GM12801 (cell line): ENCODE measurements around the gene MYBPC2.

Experiments used
- TF ChIP-seq, protein P1 (sequence below): IDR thresholded peaks from one replicate; pipeline ENCODE4 v1.5.1; 2011; ENCODE audit warnings: control low read depth; ENCODE audit not compliant: insufficient read length; ENCODE audit errors: extremely low read depth

MYBPC2 gene

DNA sequence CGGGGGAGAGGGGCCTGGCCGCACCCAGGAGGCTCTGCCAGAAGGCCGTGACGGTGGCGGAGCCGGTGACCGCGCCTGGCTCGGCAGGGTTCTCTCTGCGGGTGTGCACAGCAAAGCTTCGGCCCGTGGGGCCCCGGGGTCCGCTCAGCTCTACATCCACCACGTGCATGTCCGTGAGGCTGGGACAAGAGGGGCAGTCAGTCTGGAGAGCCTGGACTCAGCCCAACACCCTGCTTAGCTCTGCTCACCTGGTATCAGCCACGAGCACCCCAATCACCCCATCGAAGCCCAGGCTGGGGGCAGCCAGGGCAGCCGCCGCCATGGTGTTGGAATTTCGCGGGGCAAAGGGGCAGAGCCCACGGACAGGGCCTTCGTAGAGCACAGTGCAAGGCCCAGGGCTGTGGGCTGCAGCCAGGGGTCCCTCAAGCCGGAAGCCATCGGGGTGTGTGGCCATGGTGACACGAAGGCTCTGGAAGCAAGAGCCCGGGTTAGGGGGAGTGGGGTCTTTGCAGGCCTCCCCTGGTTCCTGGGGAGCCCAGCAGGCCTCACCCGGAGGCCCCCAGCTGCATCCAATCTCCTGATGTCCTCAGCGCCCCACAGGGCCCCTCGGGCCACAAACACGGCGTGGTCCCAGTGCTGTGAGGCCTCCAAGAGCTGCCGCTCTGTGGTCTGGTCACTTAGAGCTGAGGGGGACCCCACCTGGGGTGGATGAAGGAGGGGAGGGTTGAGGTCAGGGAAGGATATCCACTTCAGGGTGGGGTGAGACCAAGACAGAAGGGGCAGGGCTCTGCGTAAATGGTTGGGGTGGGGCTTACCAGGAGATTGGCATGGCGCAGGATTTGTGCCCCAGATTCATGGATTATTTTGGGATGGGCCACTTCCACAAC, 79.7 kb downstream of the MYBPC2 start:
- TF ChIP-seq, protein P1, sequence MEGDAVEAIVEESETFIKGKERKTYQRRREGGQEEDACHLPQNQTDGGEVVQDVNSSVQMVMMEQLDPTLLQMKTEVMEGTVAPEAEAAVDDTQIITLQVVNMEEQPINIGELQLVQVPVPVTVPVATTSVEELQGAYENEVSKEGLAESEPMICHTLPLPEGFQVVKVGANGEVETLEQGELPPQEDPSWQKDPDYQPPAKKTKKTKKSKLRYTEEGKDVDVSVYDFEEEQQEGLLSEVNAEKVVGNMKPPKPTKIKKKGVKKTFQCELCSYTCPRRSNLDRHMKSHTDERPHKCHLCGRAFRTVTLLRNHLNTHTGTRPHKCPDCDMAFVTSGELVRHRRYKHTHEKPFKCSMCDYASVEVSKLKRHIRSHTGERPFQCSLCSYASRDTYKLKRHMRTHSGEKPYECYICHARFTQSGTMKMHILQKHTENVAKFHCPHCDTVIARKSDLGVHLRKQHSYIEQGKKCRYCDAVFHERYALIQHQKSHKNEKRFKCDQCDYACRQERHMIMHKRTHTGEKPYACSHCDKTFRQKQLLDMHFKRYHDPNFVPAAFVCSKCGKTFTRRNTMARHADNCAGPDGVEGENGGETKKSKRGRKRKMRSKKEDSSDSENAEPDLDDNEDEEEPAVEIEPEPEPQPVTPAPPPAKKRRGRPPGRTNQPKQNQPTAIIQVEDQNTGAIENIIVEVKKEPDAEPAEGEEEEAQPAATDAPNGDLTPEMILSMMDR = no peak

GRCh38 chr19:50512999-50513745, 80.5 kb downstream of the MYBPC2 start:
- TF ChIP-seq, protein P1 = no peak

GRCh38 chr19:50513746-50514345, 81.2 kb downstream of the MYBPC2 start, which contains the start of gene ASPDH:
TSS of gene ASPDH (minus strand) at chr19:50513913. CDS start at chr19:50513823, 90 bp downstream.
- TF ChIP-seq, protein P1 = no peak

DNA sequence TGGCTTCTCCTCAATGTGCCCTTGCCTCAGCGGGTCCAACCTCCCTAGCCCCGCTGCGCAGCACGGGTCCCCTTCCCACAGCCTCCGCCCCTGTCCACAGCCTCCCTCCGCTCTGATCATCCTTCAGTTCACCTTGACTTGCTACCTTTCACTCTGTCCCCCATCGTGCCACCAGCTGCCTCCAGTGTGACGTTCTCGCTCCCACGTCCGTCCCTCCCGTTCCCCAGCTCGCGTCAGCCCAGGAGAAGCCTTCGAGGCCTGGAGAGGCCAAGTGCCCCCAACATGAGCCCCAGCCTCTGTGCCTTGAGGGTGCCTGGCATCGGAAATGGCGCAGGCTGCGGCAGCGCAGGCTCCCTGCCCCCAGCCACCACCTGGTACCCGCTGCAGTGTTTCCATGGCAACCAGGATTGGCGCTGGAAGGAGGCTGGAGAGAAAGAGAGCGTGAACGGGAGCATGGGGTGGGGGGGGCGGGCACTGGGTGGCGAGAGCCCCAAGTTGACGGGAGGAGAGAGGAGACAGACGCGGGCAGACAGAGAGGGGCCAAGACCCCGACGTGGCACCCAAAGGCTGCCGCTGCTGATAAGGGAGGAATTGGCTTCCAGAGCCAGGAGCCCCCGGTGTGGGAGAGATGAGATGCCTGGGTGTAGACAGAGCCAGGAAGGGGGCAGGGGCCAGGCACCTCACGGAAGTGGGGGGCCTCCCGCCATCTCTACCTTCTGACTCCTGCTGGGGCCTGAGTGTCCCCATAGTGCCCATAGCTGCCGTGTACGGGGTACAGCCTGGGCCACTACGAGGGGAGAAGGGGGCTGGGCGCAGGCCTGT, 81.9 kb downstream of the MYBPC2 start:
- TF ChIP-seq, protein P1 = no peak

DNA sequence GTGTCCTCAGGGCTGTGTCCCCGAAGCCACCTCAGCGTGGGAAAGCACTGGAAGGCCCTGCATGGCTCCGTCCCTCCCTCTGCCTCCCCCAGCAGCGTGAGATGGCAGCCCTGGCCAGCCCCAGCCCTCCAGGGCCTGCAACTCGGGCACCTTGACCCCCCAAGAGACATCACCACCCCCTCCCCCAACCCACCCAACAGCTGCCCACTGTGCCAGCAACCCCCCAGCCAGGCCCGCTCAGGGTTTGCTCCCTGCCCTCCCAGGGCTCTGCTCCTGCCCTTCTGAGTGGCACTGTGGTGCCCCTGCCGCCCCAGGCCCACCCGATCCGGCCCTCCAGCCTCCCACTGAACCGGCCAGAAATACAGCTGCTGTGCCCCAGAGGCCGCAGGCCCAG, 82.5 kb downstream of the MYBPC2 start:
- TF ChIP-seq, protein P1 = no peak
